HL-60 (cell line): ENCODE results near the gene WDR37.

ENCODE experiments used
- GABPA ChIP-seq: IDR thresholded peaks from 2 replicates; pipeline ENCODE4 v1.6.1; 2012; ENCODE audit warnings: low read depth
- POLR2AphosphoS5 ChIP-seq: IDR thresholded peaks from 2 replicates; pipeline ENCODE4 v1.6.1; 2012; ENCODE audit warnings: low read depth
- REST ChIP-seq: IDR thresholded peaks from 2 replicates; pipeline ENCODE4 v1.6.1; 2012; ENCODE audit warnings: low read depth; ENCODE audit not compliant: insufficient replicate concordance
- TF ChIP-seq, protein P1 (sequence below): IDR thresholded peaks from one replicate; pipeline ENCODE4 v1.5.1; 2011; ENCODE audit warnings: low read length, control low read depth, inconsistent platforms; ENCODE audit not compliant: insufficient read depth

GRCh38 chr10:1114719-1115606 is 58.8 kb downstream of the WDR37 start:
- TF ChIP-seq, protein P1, sequence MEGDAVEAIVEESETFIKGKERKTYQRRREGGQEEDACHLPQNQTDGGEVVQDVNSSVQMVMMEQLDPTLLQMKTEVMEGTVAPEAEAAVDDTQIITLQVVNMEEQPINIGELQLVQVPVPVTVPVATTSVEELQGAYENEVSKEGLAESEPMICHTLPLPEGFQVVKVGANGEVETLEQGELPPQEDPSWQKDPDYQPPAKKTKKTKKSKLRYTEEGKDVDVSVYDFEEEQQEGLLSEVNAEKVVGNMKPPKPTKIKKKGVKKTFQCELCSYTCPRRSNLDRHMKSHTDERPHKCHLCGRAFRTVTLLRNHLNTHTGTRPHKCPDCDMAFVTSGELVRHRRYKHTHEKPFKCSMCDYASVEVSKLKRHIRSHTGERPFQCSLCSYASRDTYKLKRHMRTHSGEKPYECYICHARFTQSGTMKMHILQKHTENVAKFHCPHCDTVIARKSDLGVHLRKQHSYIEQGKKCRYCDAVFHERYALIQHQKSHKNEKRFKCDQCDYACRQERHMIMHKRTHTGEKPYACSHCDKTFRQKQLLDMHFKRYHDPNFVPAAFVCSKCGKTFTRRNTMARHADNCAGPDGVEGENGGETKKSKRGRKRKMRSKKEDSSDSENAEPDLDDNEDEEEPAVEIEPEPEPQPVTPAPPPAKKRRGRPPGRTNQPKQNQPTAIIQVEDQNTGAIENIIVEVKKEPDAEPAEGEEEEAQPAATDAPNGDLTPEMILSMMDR = no peak
- TF ChIP-seq POLR2AphosphoS5 = no peak
- no peak for TF ChIP-seq REST
- TF ChIP-seq GABPA = no peak
